Nephron (organoid): ENCODE measurements around the gene NRAP.

Experiments
- H3K27ac Mint-ChIP-seq, 3 experiments: 2 replicates each; pipeline ENCODE4 v1.8.0; 2020; ENCODE audit warnings: mixed read lengths in 3 of 3, mild to moderate bottlenecking in 2 of 3, moderate library complexity in 1 of 3
- H3K27me3 Mint-ChIP-seq: 2 replicates; pipeline ENCODE4 v1.8.0; 2021; ENCODE audit warnings: low read depth, mild to moderate bottlenecking, moderate library complexity, mixed read lengths
- H3K36me3 Mint-ChIP-seq: 2 replicates; pipeline ENCODE4 v1.8.0; 2020; ENCODE audit warnings: low read depth, mixed read lengths
- H3K4me1 Mint-ChIP-seq: 2 replicates; pipeline ENCODE4 v1.8.0; 2020; ENCODE audit warnings: mixed read lengths
- H3K4me3 Mint-ChIP-seq, 3 experiments: 2 replicates each; pipeline ENCODE4 v1.8.0; 2020; ENCODE audit warnings: mild to moderate bottlenecking in 3 of 3, mixed read lengths in 3 of 3, moderate library complexity in 2 of 3
- H3K9me3 Mint-ChIP-seq: 2 replicates; pipeline ENCODE4 v1.8.0; 2020; ENCODE audit warnings: mixed read lengths
- TF ChIP-seq, protein P1 (sequence below), 3 experiments: fragments of 200-600 bp; sonication (generic); IDR thresholded peaks; one replicate each; pipeline ENCODE4 v1.5.0; 2021; ENCODE audit warnings: antibody characterized with exemption in 3 of 3; ENCODE audit not compliant: unreplicated experiment in 3 of 3

Gene NRAP

DNA sequence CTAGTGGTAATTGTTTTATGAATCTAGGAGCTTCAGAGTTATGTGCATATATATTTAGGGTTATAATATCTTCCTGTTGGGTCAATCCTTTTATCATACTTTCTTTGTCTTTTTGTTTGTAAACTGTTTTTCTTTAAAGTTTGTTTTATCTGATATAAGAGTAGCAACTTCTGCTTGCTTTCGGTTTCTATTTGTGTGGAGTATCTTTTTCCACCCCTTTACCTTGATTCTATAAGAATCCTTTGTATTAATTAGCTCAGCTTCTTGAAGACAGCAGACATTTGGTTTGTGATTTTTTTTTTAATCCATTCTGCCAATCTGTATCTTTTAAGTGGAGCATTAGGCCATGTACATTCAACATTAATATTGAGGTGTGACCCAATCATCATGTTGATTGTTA lies 25.2 kb upstream of the NRAP start:
- Mint-ChIP-seq H3K4me1 (no peaks in the 10 kb centered on the region), H3K36me3 (peaks cover 71% of the 10 kb centered on the region), H3K4me3 (no peak overlapping the region), H3K27me3 (no peaks in the 10 kb centered on the region), H3K27ac (no peak overlapping the region), H3K9me3 (peaks cover 80% of the 10 kb centered on the region)
- TF ChIP-seq, protein P1, sequence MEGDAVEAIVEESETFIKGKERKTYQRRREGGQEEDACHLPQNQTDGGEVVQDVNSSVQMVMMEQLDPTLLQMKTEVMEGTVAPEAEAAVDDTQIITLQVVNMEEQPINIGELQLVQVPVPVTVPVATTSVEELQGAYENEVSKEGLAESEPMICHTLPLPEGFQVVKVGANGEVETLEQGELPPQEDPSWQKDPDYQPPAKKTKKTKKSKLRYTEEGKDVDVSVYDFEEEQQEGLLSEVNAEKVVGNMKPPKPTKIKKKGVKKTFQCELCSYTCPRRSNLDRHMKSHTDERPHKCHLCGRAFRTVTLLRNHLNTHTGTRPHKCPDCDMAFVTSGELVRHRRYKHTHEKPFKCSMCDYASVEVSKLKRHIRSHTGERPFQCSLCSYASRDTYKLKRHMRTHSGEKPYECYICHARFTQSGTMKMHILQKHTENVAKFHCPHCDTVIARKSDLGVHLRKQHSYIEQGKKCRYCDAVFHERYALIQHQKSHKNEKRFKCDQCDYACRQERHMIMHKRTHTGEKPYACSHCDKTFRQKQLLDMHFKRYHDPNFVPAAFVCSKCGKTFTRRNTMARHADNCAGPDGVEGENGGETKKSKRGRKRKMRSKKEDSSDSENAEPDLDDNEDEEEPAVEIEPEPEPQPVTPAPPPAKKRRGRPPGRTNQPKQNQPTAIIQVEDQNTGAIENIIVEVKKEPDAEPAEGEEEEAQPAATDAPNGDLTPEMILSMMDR (IDR thresholded peaks at IDR 0.05; ENCODE audit: unreplicated experiment in 3 of 3) = no peak

GRCh38 chr10:113687037-113687436 lies 23.2 kb upstream of the NRAP start:
- Mint-ChIP-seq H3K27ac (no peak overlapping the region), H3K9me3 (peaks cover 72% of the 10 kb centered on the region), H3K4me3 (no peak overlapping the region), H3K27me3 (no peaks in the 10 kb centered on the region), H3K4me1 (no peaks in the 10 kb centered on the region), H3K36me3 (peaks cover 61% of the 10 kb centered on the region)
- TF ChIP-seq, protein P1 (IDR thresholded peaks at IDR 0.05; ENCODE audit: unreplicated experiment in 3 of 3) = no peak

- no peak overlapping the region for H3K4me3 Mint-ChIP-seq
- no peaks in the 10 kb centered on the region for H3K27me3 Mint-ChIP-seq
- H3K9me3 Mint-ChIP-seq = peaks cover 67% of the 10 kb centered on the region
- no peak overlapping the region for H3K27ac Mint-ChIP-seq
- TF ChIP-seq, protein P1 (IDR thresholded peaks at IDR 0.05; ENCODE audit: unreplicated experiment in 3 of 3) = no peak
- H3K4me1 Mint-ChIP-seq = no peaks in the 10 kb centered on the region
- H3K36me3 Mint-ChIP-seq = peaks cover 54% of the 10 kb centered on the region
Measured at GRCh38 chr10:113686028-113686427, 22.2 kb upstream of the NRAP start.

GRCh38 chr10:113683300-113683699 lies 19.5 kb upstream of the NRAP start:
- H3K4me3 Mint-ChIP-seq = peak overlapping the region in 1 of 3 experiments; percentile 13
- peaks cover 29% of the 10 kb centered on the region for H3K36me3 Mint-ChIP-seq
- peaks cover 46% of the 10 kb centered on the region for H3K9me3 Mint-ChIP-seq
- H3K4me1 Mint-ChIP-seq = peaks cover 6% of the 10 kb centered on the region
- TF ChIP-seq, protein P1 (IDR thresholded peaks at IDR 0.05; ENCODE audit: unreplicated experiment in 3 of 3) = no peak
- no peak overlapping the region for H3K27ac Mint-ChIP-seq
- peaks cover 7% of the 10 kb centered on the region for H3K27me3 Mint-ChIP-seq

GRCh38 chr10:113681533-113682470 lies 18.0 kb upstream of the NRAP start:
- Mint-ChIP-seq H3K4me3 (peak overlapping the region; percentile 85 to 96 (median 91)), H3K4me1 (peaks cover 6% of the 10 kb centered on the region), H3K27ac (no peak overlapping the region), H3K9me3 (peaks cover 32% of the 10 kb centered on the region), H3K36me3 (peaks cover 16% of the 10 kb centered on the region), H3K27me3 (peaks cover 9% of the 10 kb centered on the region)
- TF ChIP-seq, protein P1 (IDR thresholded peaks at IDR 0.05; ENCODE audit: unreplicated experiment in 3 of 3) = no peak
